ENCODE measurements around the gene CABLES1.

- TF ChIP-seq CTCF (IDR thresholded peaks at IDR 0.05) (no peak), POLR2A (IDR thresholded peaks at IDR 0.05) (no peak)
These were observed 29.6 kb upstream of the CABLES1 start for GRCh38 chr18:23105581-23106219.

Data from uterus (tissue), 2 donors.